Fibroblast of lung (primary cell): Measurements from ENCODE around the gene IL10RB.

ENCODE experiments used
- CTCF ChIP-seq, 2 donors: IDR thresholded peaks in 1 of 2; conservative IDR thresholded peaks in 1 of 2; 1 replicate in 1 of 2; 2 replicates in 1 of 2; pipeline ENCODE4 v1.5.1; 2011 to 2012; ENCODE audit warnings: low read length in 2 of 2, control low read depth in 1 of 2, inconsistent platforms in 1 of 2, low read depth in 1 of 2, mild to moderate bottlenecking in 1 of 2
- EZH2 ChIP-seq: IDR thresholded peaks from 2 replicates; pipeline ENCODE4 v1.5.1; 2012; ENCODE audit warnings: low read length, control low read depth, mild to moderate bottlenecking; ENCODE audit errors: missing control alignments

- TF ChIP-seq CTCF (conservative IDR thresholded peaks at IDR 0.05 in 1 of 2, IDR thresholded peaks at IDR 0.05 in 1 of 2; ENCODE audit: low read depth in 1 of 2, low read length in 2 of 2) (no peak), EZH2 (no peak)
Measured at GRCh38 chr21:33259995-33260394, 6.2 kb upstream of the IL10RB start.
